H9 (cell line): ENCODE data around the gene TRMT2A. TPM values are rescaled to one million over a fixed set of nuclear protein-coding genes. Genes with fewer than 3 reads are reported as not detected.

Experiments
- DNase-seq: peaks from one replicate; pipeline ENCODE4 v3.0.0-alpha.2; 2017
- H2AFZ ChIP-seq: one replicate; pipeline ENCODE4 v1.6.1; 2013; ENCODE audit warnings: mild to moderate bottlenecking, low read length, control low read depth, moderate library complexity
- H2AK5ac ChIP-seq: 2 replicates; pipeline ENCODE4 v1.6.1; 2013; ENCODE audit warnings: low read length, control low read depth, mixed read lengths; ENCODE audit not compliant: insufficient read length
- H2BK120ac ChIP-seq: one replicate; pipeline ENCODE4 v1.6.1; 2013; ENCODE audit warnings: low read depth, mild to moderate bottlenecking, low read length, control low read depth, inconsistent platforms; ENCODE audit not compliant: poor library complexity, severe bottlenecking
- H2BK12ac ChIP-seq: 2 replicates; pipeline ENCODE4 v1.6.1; 2013; ENCODE audit warnings: low read length, control low read depth, mixed read lengths, low read depth; ENCODE audit not compliant: insufficient read length
- H2BK15ac ChIP-seq: 2 replicates; pipeline ENCODE4 v1.6.1; 2013; ENCODE audit warnings: low read depth, low read length, control low read depth
- H2BK20ac ChIP-seq: one replicate; pipeline ENCODE4 v1.6.1; 2013; ENCODE audit warnings: low read depth, mild to moderate bottlenecking, low read length, control low read depth, inconsistent platforms; ENCODE audit not compliant: poor library complexity, severe bottlenecking
- H2BK5ac ChIP-seq: 2 replicates; pipeline ENCODE4 v1.6.1; 2013; ENCODE audit warnings: low read length, control low read depth, mixed read lengths; ENCODE audit not compliant: insufficient read length
- H3K14ac ChIP-seq: 2 replicates; pipeline ENCODE4 v1.6.1; 2013; ENCODE audit warnings: low read length, control low read depth; ENCODE audit not compliant: insufficient read depth
- H3K18ac ChIP-seq: 2 replicates; pipeline ENCODE4 v1.6.1; 2013; ENCODE audit warnings: low read depth, mild to moderate bottlenecking, mixed read lengths, low read length, control low read depth; ENCODE audit not compliant: insufficient read length
- H3K23ac ChIP-seq: 2 replicates; pipeline ENCODE4 v1.6.1; 2013; ENCODE audit warnings: low read length, control low read depth, mixed read lengths, low read depth; ENCODE audit not compliant: insufficient read length
- H3K23me2 ChIP-seq: 2 replicates; pipeline ENCODE4 v1.6.1; 2013; ENCODE audit warnings: low read depth, mild to moderate bottlenecking, mixed read lengths, low read length, control low read depth; ENCODE audit not compliant: insufficient read length, poor library complexity, severe bottlenecking
- H3K27ac ChIP-seq: 2 replicates; pipeline ENCODE4 v1.5.1; 2013; ENCODE audit warnings: low read length, control low read depth, mixed read lengths, low read depth; ENCODE audit not compliant: insufficient read length
- H3K27me3 ChIP-seq: 2 replicates; pipeline ENCODE4 v1.6.1; 2013; ENCODE audit warnings: low read length, control low read depth, inconsistent platforms; ENCODE audit not compliant: insufficient read depth
- H3K4ac ChIP-seq: 2 replicates; pipeline ENCODE4 v1.6.1; 2013; ENCODE audit warnings: low read depth, mild to moderate bottlenecking, control low read depth, inconsistent platforms, low read length, moderate library complexity
- H3K4me1 ChIP-seq: 2 replicates; pipeline ENCODE4 v1.6.1; 2013; ENCODE audit warnings: low read length, control low read depth, inconsistent platforms; ENCODE audit not compliant: insufficient read depth
- H3K4me2 ChIP-seq: 2 replicates; pipeline ENCODE4 v1.6.1; 2013; ENCODE audit warnings: low read length, control low read depth, mixed read lengths; ENCODE audit not compliant: insufficient read length, insufficient read depth
- H3K56ac ChIP-seq: 2 replicates; pipeline ENCODE4 v1.6.1; 2013; ENCODE audit warnings: low read depth, mild to moderate bottlenecking, mixed read lengths, low read length, control low read depth; ENCODE audit not compliant: insufficient read length
- H3K79me1 ChIP-seq: 2 replicates; pipeline ENCODE4 v1.6.1; 2013; ENCODE audit warnings: low read depth, mild to moderate bottlenecking, moderate library complexity, low read length, control low read depth, inconsistent platforms; ENCODE audit not compliant: insufficient read depth, poor library complexity, severe bottlenecking
- H3K79me2 ChIP-seq: 2 replicates; pipeline ENCODE4 v1.6.1; 2013; ENCODE audit warnings: low read length, control low read depth, inconsistent platforms; ENCODE audit not compliant: insufficient read depth
- H3K9ac ChIP-seq: 2 replicates; pipeline ENCODE4 v1.6.1; 2013; ENCODE audit warnings: low read length, control low read depth, mixed read lengths; ENCODE audit not compliant: insufficient read length; ENCODE audit errors: extremely low read depth
- H3K9me3 ChIP-seq: one replicate; pipeline ENCODE4 v1.6.1; 2013; ENCODE audit warnings: low read depth, low read length, inconsistent platforms; ENCODE audit not compliant: control insufficient read depth
- H3T11ph ChIP-seq: one replicate; pipeline ENCODE4 v1.6.1; 2013; ENCODE audit warnings: mild to moderate bottlenecking, low read length, control low read depth, inconsistent platforms
- H4K20me1 ChIP-seq: one replicate; pipeline ENCODE4 v1.6.1; 2013; ENCODE audit not compliant: control insufficient read depth, insufficient read length, insufficient read depth
- H4K5ac ChIP-seq: 2 replicates; pipeline ENCODE4 v1.6.1; 2013; ENCODE audit warnings: low read depth, mild to moderate bottlenecking, mixed read lengths, low read length, control low read depth; ENCODE audit not compliant: insufficient read length
- H4K8ac ChIP-seq: replicated peaks from 2 replicates; pipeline ENCODE4 v1.6.1; 2013; ENCODE audit warnings: low read length, control low read depth, mixed read lengths, low read depth; ENCODE audit not compliant: insufficient read length
- H4K91ac ChIP-seq: 2 replicates; pipeline ENCODE4 v1.6.1; 2013; ENCODE audit warnings: low read depth, mild to moderate bottlenecking, moderate library complexity, mixed read lengths, low read length, control low read depth; ENCODE audit not compliant: insufficient read length
- H3K27ac Mint-ChIP-seq, 3 experiments: 2 replicates in 2 of 3; 3 replicates in 1 of 3; pipeline ENCODE4 v1.8.0; 2020 to 2021; ENCODE audit warnings: mixed read lengths in 3 of 3, mild to moderate bottlenecking in 1 of 3, moderate library complexity in 1 of 3
- H3K27me3 Mint-ChIP-seq: 2 replicates; pipeline ENCODE4 v1.8.0; 2021; ENCODE audit warnings: low read depth, mild to moderate bottlenecking, moderate library complexity, mixed read lengths
- H3K36me3 Mint-ChIP-seq, 3 experiments: 2 replicates in 2 of 3; 3 replicates in 1 of 3; pipeline ENCODE4 v1.8.0; 2020 to 2021; ENCODE audit warnings: low read depth in 3 of 3, mixed read lengths in 3 of 3; ENCODE audit not compliant: insufficient read depth in 1 of 3
- H3K4me1 Mint-ChIP-seq, 2 experiments: 2 replicates each; pipeline ENCODE4 v1.8.0; 2020; ENCODE audit warnings: mixed read lengths in 2 of 2
- H3K4me3 Mint-ChIP-seq, 2 experiments: 2 replicates in 1 of 2; 3 replicates in 1 of 2; pipeline ENCODE4 v1.8.0; 2020 to 2021; ENCODE audit warnings: mild to moderate bottlenecking in 2 of 2, mixed read lengths in 2 of 2, moderate library complexity in 1 of 2
- H3K9me3 Mint-ChIP-seq, 2 experiments: 2 replicates in 1 of 2; 3 replicates in 1 of 2; pipeline ENCODE4 v1.8.0; 2020; ENCODE audit warnings: mild to moderate bottlenecking in 2 of 2, mixed read lengths in 2 of 2, moderate library complexity in 1 of 2
- CTCF ChIP-seq: fragments of 200-600 bp; sonication (generic); conservative IDR thresholded peaks from 3 replicates; pipeline ENCODE4 v1.8.0; 2021; ENCODE audit warnings: antibody characterized with exemption, mild to moderate bottlenecking
- WGBS: extraction: QIAGEN DNeasy Blood & Tissue Kit; methylation state at CpG from one replicate; pipeline ENCODE4 v1.1.7; 2013; ENCODE audit warnings: missing lambda C conversion rate, low lambda C conversion rate, mixed read lengths; ENCODE audit not compliant: insufficient read length; ENCODE audit errors: extremely low coverage; 5-methylcytosine and 5-hydroxymethylcytosine counted together
- total RNA-seq: library from RNA; stranded (reverse); gene quantifications from 2 replicates; pipeline ENCODE4 v1.2.1, GENCODE V29; 2021

The TRMT2A gene
- total RNA-seq, 1 experiment from 2014 or later: 58.2 TPM

- Histone ChIP-seq H2BK12ac (no peak overlapping the region), H3K79me2 (no peaks in the 10 kb centered on the region), H2BK20ac (no peak overlapping the region), H2AK5ac (no peak overlapping the region), H3K27ac (no peak overlapping the region), H3K79me1 (no peaks in the 10 kb centered on the region), H4K91ac (no peak overlapping the region), H2BK5ac (no peak overlapping the region), H2BK15ac (no peak overlapping the region), H4K5ac (no peak overlapping the region), H3K4me1 (no peaks in the 10 kb centered on the region), H3T11ph (no peak overlapping the region), H3K9me3 (no peaks in the 10 kb centered on the region), H3K4ac (no peak overlapping the region), H3K18ac (no peak overlapping the region), H3K9ac (no peak overlapping the region), H3K56ac (no peak overlapping the region), H3K27me3 (no peaks in the 10 kb centered on the region), H4K8ac (no peak overlapping the region), H3K4me2 (no peak overlapping the region), H3K23me2 (peaks cover 5% of the 10 kb centered on the region), H2AFZ (no peak overlapping the region), H2BK120ac (no peak overlapping the region), H3K23ac (no peak overlapping the region), H4K20me1 (no peaks in the 10 kb centered on the region), H3K14ac (no peak overlapping the region)
- no CpG with 5 or more reads among the region's 15 CpGs for WGBS
- no peak for DNase-seq
- Mint-ChIP-seq H3K4me1 (peaks cover 6 to 14% of the 10 kb centered on the region in 2 experiments), H3K36me3 (no peaks in the 10 kb centered on the region; a peak in 1 of 7 replicates), H3K27ac (no peak overlapping the region; a peak in 2 of 7 replicates), H3K4me3 (no peak overlapping the region), H3K9me3 (peaks cover 0 to 10% of the 10 kb centered on the region in 2 experiments; a peak in 1 of 5 replicates), H3K27me3 (no peaks in the 10 kb centered on the region)
- no peak for TF ChIP-seq CTCF
These were observed 41.5 kb upstream of the TRMT2A start for GRCh38 chr22:20158391-20159036.
